ENCODE results near the gene SNRNP48. TPM values are rescaled to one million over a fixed set of nuclear protein-coding genes. Genes with fewer than 3 reads are reported as not detected.

Gene SNRNP48
- total and polyA plus RNA-seq, 4 donors, result 4.6 to 23.9 (median 6.7) TPM

GRCh38 chr6:7556394-7557106 is 33.4 kb upstream of the SNRNP48 start:
- Histone ChIP-seq H3K9ac (ENCODE audit: insufficient read depth in 1 of 2, low read length in 2 of 2) (no peak overlapping the region), H3K4me3 (no peak overlapping the region), H3K36me3 (ENCODE audit: control insufficient read depth in 4 of 4, insufficient read depth in 4 of 4, low read length in 4 of 4) (peaks cover 0 to 4% (median 0%) of the 10 kb centered on the region in 4 donors), H3K4me1 (ENCODE audit: control insufficient read depth in 5 of 5, insufficient read depth in 5 of 5, low read length in 5 of 5) (peaks cover 0 to 6% (median 3%) of the 10 kb centered on the region in 5 donors), H3K27ac (ENCODE audit: low read depth in 1 of 2, low read length in 1 of 2) (no peak overlapping the region), H3K27me3 (ENCODE audit: control insufficient read depth in 3 of 3, insufficient read depth in 3 of 3, low read length in 2 of 3) (peaks cover 0 to 2% (median 0%) of the 10 kb centered on the region in 3 donors), H3K9me3 (ENCODE audit: control insufficient read depth in 4 of 4, insufficient read depth in 3 of 4, low read length in 3 of 4) (no peaks in the 10 kb centered on the region)
- no peak for DNase-seq
- ATAC-seq (ENCODE audit: insufficient read depth, low FRiP score), result no peak
- 90 to 97% methylated on average over 12 of the region's 12 CpGs for WGBS, 2 donors
- TF ChIP-seq, protein P1, sequence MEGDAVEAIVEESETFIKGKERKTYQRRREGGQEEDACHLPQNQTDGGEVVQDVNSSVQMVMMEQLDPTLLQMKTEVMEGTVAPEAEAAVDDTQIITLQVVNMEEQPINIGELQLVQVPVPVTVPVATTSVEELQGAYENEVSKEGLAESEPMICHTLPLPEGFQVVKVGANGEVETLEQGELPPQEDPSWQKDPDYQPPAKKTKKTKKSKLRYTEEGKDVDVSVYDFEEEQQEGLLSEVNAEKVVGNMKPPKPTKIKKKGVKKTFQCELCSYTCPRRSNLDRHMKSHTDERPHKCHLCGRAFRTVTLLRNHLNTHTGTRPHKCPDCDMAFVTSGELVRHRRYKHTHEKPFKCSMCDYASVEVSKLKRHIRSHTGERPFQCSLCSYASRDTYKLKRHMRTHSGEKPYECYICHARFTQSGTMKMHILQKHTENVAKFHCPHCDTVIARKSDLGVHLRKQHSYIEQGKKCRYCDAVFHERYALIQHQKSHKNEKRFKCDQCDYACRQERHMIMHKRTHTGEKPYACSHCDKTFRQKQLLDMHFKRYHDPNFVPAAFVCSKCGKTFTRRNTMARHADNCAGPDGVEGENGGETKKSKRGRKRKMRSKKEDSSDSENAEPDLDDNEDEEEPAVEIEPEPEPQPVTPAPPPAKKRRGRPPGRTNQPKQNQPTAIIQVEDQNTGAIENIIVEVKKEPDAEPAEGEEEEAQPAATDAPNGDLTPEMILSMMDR (IDR thresholded peaks at IDR 0.05; ENCODE audit: control extremely low read depth, extremely low read depth), result no peak

DNA sequence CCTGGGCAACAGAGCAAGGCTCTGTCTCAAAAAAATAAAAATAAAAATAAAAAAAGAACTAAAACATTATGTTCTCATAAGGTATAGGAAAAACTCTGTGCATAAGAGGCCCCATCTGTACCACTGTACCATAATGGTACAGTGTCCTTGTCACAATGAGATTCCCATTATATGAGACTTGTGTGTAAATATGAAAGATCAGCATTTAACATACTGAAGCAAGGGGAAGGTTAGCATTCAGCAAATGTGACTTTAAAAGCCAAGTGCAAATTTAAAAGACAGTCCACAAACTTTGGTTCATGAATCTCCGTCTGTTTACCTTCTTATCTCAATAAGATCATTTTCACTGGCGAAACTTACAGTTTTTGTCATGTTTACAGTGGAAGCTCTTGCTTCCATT is 32.3 kb upstream of the SNRNP48 start:
- 96 to 97% methylated on average over 2 of the region's 2 CpGs for WGBS, 2 donors

DNA sequence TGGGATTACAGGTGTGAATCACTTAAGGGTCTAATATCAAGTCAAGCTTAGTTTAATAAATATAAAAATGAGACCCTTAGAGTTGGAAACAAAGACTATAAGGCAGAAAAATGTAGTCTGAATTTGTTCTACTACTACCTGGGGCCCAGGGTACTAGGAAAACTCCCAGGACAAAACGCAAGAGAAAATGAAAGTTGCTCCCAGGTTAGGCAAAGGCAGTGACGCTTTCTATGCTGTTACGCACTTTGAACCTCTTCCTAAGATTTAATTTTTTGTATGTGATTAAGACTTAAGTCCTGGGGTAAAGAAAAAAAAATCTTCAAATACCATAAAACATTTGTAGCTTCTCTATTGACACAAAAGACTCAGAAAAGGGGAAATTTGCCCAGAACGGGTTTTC is 31.2 kb upstream of the SNRNP48 start:
- Histone ChIP-seq H3K4me1 (ENCODE audit: control insufficient read depth in 5 of 5, insufficient read depth in 5 of 5, low read length in 5 of 5) (peaks cover 0 to 3% (median 0%) of the 10 kb centered on the region in 5 donors), H3K4me3 (no peak overlapping the region), H3K36me3 (ENCODE audit: control insufficient read depth in 4 of 4, insufficient read depth in 4 of 4, low read length in 4 of 4) (peaks cover 0 to 4% (median 0%) of the 10 kb centered on the region in 4 donors), H3K9ac (ENCODE audit: insufficient read depth in 1 of 2, low read length in 2 of 2) (no peak overlapping the region), H3K27ac (ENCODE audit: low read depth in 1 of 2, low read length in 1 of 2) (no peak overlapping the region), H3K9me3 (ENCODE audit: control insufficient read depth in 4 of 4, insufficient read depth in 3 of 4, low read length in 3 of 4) (no peaks in the 10 kb centered on the region), H3K27me3 (ENCODE audit: control insufficient read depth in 3 of 3, insufficient read depth in 3 of 3, low read length in 2 of 3) (peaks cover 0 to 2% (median 0%) of the 10 kb centered on the region in 3 donors)
- TF ChIP-seq, protein P1 (IDR thresholded peaks at IDR 0.05; ENCODE audit: control extremely low read depth, extremely low read depth), result no peak
- DNase-seq (no peak), ATAC-seq (ENCODE audit: insufficient read depth, low FRiP score) (no peak)
- 79 to 87% methylated on average over 4 of the region's 4 CpGs for WGBS, 2 donors

More for the DNA sequence above, 32.3 kb upstream of the SNRNP48 start:
- Histone ChIP-seq H3K9me3 (ENCODE audit: control insufficient read depth in 4 of 4, insufficient read depth in 3 of 4, low read length in 3 of 4) (no peaks in the 10 kb centered on the region), H3K27me3 (ENCODE audit: control insufficient read depth in 3 of 3, insufficient read depth in 3 of 3, low read length in 2 of 3) (peaks cover 0 to 2% (median 0%) of the 10 kb centered on the region in 3 donors), H3K36me3 (ENCODE audit: control insufficient read depth in 4 of 4, insufficient read depth in 4 of 4, low read length in 4 of 4) (peaks cover 0 to 4% (median 0%) of the 10 kb centered on the region in 4 donors), H3K4me3 (no peak overlapping the region), H3K9ac (ENCODE audit: insufficient read depth in 1 of 2, low read length in 2 of 2) (no peak overlapping the region), H3K4me1 (ENCODE audit: control insufficient read depth in 5 of 5, insufficient read depth in 5 of 5, low read length in 5 of 5) (peaks cover 0 to 6% (median 0%) of the 10 kb centered on the region in 5 donors), H3K27ac (ENCODE audit: low read depth in 1 of 2, low read length in 1 of 2) (no peak overlapping the region)
- DNase-seq (no peak), ATAC-seq (ENCODE audit: insufficient read depth, low FRiP score) (no peak)
- TF ChIP-seq, protein P1 (IDR thresholded peaks at IDR 0.05; ENCODE audit: control extremely low read depth, extremely low read depth), result no peak

Data from lung (tissue), 12 donors.